Gastroesophageal sphincter (tissue), 4 donors: ENCODE measurements around the gene TIMM17B. TPM values are rescaled to one million over a fixed set of nuclear protein-coding genes. Genes with fewer than 3 reads are reported as not detected.

ENCODE experiments used
- ATAC-seq: fragments of 150-250 bp; one replicate; pipeline ENCODE4 v1.9.1; 2016; ENCODE audit warnings: mild to moderate bottlenecking, moderate library complexity
- H3K27ac ChIP-seq, 4 donors: fragments of 200-600 bp; sonication (generic) in 3 of 4; 1 replicate in 3 of 4; 2 replicates in 1 of 4; pipeline ENCODE4 v1.5.1; 2016 to 2019
- H3K27me3 ChIP-seq: fragments of 200-600 bp; sonication (generic); one replicate; pipeline ENCODE4 v1.5.1; 2019
- H3K36me3 ChIP-seq, 2 donors: fragments of 200-600 bp; sonication (generic); one replicate each; pipeline ENCODE4 v1.5.1; 2019; ENCODE audit warnings: control low read depth in 1 of 2
- H3K4me1 ChIP-seq, 3 donors: fragments of 200-600 bp; sonication (generic); 1 replicate in 2 of 3; 2 replicates in 1 of 3; pipeline ENCODE4 v1.5.1; 2016 to 2019; ENCODE audit warnings: control low read depth in 2 of 3
- H3K4me3 ChIP-seq, 2 donors: fragments of 200-600 bp; sonication (generic); one replicate each; pipeline ENCODE4 v1.5.1; 2019; ENCODE audit warnings: mild to moderate bottlenecking in 1 of 2, moderate library complexity in 1 of 2
- H3K9me3 ChIP-seq, 3 donors: fragments of 200-600 bp; sonication (generic); one replicate each; pipeline ENCODE4 v1.5.1; 2017 to 2019; ENCODE audit warnings: control low read depth in 2 of 3
- EP300 ChIP-seq: sonication (generic); formaldehyde crosslinking; IDR thresholded peaks from one replicate; pipeline ENCODE4 v1.6.1; 2017; ENCODE audit warnings: antibody characterized with exemption, mild to moderate bottlenecking
- POLR2A ChIP-seq, 2 donors: fragments of 450-650 bp; IDR thresholded peaks; one replicate each; pipeline ENCODE4 v1.6.1; 2017; ENCODE audit warnings: antibody characterized with exemption in 2 of 2, mild to moderate bottlenecking in 2 of 2, moderate library complexity in 1 of 2
- POLR2AphosphoS5 ChIP-seq: sonication (generic); formaldehyde crosslinking; IDR thresholded peaks from one replicate; pipeline ENCODE4 v1.6.1; 2017; ENCODE audit warnings: antibody characterized with exemption
- WGBS, 2 donors: methylation state at CpG; one replicate each; pipeline ENCODE4 v1.1.5; 2018; ENCODE audit warnings: low coverage in 1 of 2; 5-methylcytosine and 5-hydroxymethylcytosine counted together
- total RNA-seq, 4 donors: library from RNA; depleted of rRNA; stranded (reverse); fragments of >200 nt; gene quantifications; one replicate each; pipeline ENCODE4 v1.1.0, GENCODE V29; 2016
- TF ChIP-seq, protein P1 (sequence below), 4 experiments: fragments of 200-600 bp in 2 of 4; fragments of 450-650 bp in 2 of 4; sonication (generic) in 1 of 4; IDR thresholded peaks; one replicate each; pipeline ENCODE4 v1.5.1; 2017 to 2019; ENCODE audit warnings: antibody characterized with exemption in 4 of 4, mild to moderate bottlenecking in 2 of 4, moderate library complexity in 2 of 4

Gene TIMM17B
- total RNA-seq, 4 donors from 2014 or later, result 38.0 to 57.7 (median 39.5) TPM

DNA sequence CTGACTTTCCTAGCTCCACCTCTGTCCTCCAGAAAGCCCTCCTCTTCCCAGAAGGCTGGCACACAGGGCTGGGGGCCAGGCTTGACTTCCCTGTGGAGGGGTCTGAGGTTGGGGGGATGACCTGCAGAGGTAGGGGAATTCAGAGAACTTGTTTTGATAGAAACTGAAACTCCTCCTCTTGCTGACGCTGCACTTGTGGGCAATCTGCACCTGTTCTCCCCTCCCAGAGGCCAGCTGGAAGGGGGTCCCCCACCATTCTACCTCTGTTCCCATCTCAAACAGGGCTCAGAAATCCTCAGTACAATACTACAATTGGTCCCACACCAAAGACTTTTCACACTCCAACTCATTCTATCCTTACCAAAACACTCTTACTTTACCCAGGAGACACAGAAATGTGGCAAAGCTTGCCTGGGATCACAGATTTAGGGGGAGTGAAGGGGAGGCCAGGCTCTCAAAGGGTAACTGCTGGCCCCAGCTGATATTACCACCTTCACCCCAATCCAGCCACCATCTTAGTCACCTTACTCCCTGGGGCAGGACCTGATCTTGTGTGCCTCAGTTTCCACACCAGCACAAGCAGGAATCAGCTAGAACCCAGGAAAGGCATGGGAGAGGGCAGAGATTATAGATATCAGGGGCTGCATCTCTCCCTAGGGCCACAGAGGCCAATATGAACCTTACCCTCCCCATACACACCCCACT lies 41.3 kb upstream of the TIMM17B start:
- Histone ChIP-seq H3K9me3 (no peaks in the 10 kb centered on the region), H3K27me3 (no peaks in the 10 kb centered on the region), H3K4me3 (no peak overlapping the region), H3K27ac (peak overlapping the region in 1 of 4 donors; percentile 6), H3K36me3 (peaks cover 0 to 39% of the 10 kb centered on the region in 2 donors), H3K4me1 (peaks cover 0 to 45% (median 0%) of the 10 kb centered on the region in 3 donors)
- TF ChIP-seq, protein P1, sequence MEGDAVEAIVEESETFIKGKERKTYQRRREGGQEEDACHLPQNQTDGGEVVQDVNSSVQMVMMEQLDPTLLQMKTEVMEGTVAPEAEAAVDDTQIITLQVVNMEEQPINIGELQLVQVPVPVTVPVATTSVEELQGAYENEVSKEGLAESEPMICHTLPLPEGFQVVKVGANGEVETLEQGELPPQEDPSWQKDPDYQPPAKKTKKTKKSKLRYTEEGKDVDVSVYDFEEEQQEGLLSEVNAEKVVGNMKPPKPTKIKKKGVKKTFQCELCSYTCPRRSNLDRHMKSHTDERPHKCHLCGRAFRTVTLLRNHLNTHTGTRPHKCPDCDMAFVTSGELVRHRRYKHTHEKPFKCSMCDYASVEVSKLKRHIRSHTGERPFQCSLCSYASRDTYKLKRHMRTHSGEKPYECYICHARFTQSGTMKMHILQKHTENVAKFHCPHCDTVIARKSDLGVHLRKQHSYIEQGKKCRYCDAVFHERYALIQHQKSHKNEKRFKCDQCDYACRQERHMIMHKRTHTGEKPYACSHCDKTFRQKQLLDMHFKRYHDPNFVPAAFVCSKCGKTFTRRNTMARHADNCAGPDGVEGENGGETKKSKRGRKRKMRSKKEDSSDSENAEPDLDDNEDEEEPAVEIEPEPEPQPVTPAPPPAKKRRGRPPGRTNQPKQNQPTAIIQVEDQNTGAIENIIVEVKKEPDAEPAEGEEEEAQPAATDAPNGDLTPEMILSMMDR (IDR thresholded peaks at IDR 0.05), result no peak
- TF ChIP-seq EP300, result no peak
- no peak for TF ChIP-seq POLR2AphosphoS5
- TF ChIP-seq POLR2A (IDR thresholded peaks at IDR 0.05), result no peak
- ATAC-seq, result no peak
- WGBS, 2 donors, result 60% methylated on average over 1 of the region's 1 CpG; no CpG with 5 or more reads in 1 of the 2 donors

DNA sequence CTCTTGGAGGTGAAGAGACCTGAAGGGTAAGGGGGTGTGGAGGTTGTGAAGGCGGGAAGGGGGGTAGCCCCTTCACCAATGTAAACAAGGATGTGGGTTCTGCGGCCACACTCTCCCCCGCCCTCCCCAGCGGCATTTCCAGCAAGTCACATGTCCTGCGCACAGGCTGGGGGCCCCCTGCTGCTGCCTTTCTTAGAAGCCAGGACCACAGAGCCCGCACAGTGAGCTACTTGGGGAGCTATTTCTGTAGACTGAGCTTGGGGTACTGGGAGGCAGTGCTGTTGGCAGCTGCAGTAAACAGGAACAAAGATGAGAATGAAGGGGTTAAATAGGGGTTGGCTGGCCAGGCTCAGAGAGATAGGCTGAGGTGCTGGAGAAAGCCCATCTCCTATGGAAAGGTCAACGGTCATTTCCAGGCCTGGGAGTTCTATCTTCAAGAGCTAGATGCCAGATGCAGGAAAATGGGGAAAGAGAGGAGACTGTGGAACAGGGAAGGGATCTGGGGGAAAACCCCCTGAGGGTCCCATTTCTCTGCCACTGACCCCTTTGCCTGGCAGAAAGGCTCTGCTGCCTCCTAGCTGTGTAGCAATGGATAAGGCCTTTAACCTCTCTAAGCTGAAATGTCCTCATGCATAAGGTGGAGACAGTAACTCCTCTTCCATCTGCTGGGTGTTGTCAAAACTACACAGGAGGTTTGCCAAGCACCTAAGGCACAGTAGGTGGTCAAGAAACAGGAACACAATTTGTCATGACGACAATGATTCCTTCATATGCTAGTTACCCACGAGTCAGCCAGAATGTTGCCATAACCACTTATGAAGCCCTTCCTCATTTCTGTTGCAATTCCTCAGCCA lies 39.7 kb upstream of the TIMM17B start:
- 27 to 31% methylated on average over 2 to 4 of the region's 9 CpGs for WGBS, 2 donors
- H3K9me3 ChIP-seq, result no peaks in the 10 kb centered on the region
- H3K36me3 ChIP-seq, result peaks cover 0 to 42% of the 10 kb centered on the region in 2 donors
- no peak overlapping the region for H3K4me3 ChIP-seq
- H3K4me1 ChIP-seq, result peaks cover 0 to 45% (median 0%) of the 10 kb centered on the region in 3 donors
- no peaks in the 10 kb centered on the region for H3K27me3 ChIP-seq
- peak overlapping the region in 2 of 4 donors; percentile 27 to 45 for H3K27ac ChIP-seq
- ATAC-seq, result peak; percentile 23
- TF ChIP-seq POLR2AphosphoS5 (no peak), EP300 (no peak), POLR2A (IDR thresholded peaks at IDR 0.05) (no peak)
- TF ChIP-seq, protein P1 (IDR thresholded peaks at IDR 0.05), result no peak

DNA sequence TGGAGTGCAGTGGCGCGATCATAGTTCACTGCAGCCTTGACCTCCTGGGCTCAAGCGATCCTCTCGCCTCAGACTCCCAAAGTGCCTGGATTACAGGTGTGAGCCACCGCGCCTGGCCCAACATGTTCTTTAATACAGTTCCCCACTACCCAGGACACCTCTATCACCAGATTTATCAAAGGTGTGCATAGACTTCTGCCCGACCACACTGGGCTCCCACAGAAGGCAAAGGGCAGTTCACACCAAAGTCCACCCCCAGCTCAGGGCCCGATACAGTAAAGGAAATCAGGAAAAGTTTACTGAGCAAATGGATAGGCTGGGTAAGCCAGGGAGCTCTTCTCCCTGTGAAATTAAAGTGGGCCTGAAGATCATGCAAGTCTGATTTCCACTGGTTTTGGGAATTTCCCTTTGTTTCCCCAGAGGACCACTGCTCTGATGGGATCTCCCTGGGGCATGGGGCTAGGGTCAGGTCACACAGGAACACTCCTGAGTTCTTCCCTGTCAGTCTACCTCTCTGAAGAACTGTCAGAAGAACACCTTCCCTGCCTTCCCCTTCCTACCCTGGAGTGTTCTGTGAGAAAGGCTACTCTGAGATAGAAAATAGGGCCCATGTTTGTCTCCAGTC lies 39.0 kb upstream of the TIMM17B start:
- WGBS, 2 donors, result 92% methylated on average over 2 of the region's 8 CpGs; no CpG with 5 or more reads in 1 of the 2 donors
- H3K36me3 ChIP-seq, result peaks cover 0 to 49% of the 10 kb centered on the region in 2 donors
- TF ChIP-seq, protein P1 (IDR thresholded peaks at IDR 0.05), result no peak
- TF ChIP-seq EP300 (no peak), POLR2AphosphoS5 (no peak), POLR2A (IDR thresholded peaks at IDR 0.05) (no peak)
- H3K4me3 ChIP-seq, result no peak overlapping the region
- H3K9me3 ChIP-seq, result no peaks in the 10 kb centered on the region
- peak overlapping the region in 2 of 4 donors; percentile 6 to 45 for H3K27ac ChIP-seq
- H3K27me3 ChIP-seq, result no peaks in the 10 kb centered on the region
- H3K4me1 ChIP-seq, result peaks cover 0 to 43% (median 0%) of the 10 kb centered on the region in 3 donors
- peak; percentile 10 for ATAC-seq

DNA sequence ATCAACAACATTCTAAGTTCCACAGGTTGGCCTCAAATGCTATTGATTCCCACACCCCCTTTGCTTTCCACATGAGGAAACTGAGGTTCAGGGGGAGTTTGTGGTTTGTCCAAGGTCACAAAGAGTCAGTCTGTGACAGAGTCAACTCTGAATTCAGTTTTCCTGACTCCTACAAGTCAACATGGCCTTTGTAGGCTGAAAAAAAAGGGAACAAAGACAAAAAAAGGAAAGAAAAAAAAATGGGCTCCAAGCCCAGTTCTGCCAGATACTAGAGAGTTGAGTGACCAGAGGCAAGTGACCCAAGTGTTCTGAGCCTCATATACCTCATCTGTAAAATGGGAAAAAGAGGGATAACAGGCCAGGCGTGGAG lies 37.7 kb upstream of the TIMM17B start:
- no peaks in the 10 kb centered on the region for H3K9me3 ChIP-seq
- ATAC-seq, result no peak
- peaks cover 0 to 30% (median 0%) of the 10 kb centered on the region in 3 donors for H3K4me1 ChIP-seq
- H3K27me3 ChIP-seq, result no peaks in the 10 kb centered on the region
- H3K36me3 ChIP-seq, result peaks cover 0 to 56% of the 10 kb centered on the region in 2 donors
- no peak for TF ChIP-seq POLR2A (IDR thresholded peaks at IDR 0.05)
- TF ChIP-seq EP300, result no peak
- no peak for TF ChIP-seq POLR2AphosphoS5
- TF ChIP-seq, protein P1 (IDR thresholded peaks at IDR 0.05), result no peak
- 33% methylated on average over 1 of the region's 1 CpG; no CpG with 5 or more reads in 1 of the 2 donors for WGBS, 2 donors
- no peak overlapping the region for H3K4me3 ChIP-seq
- H3K27ac ChIP-seq, result no peak overlapping the region
